T-helper 17 cell (primary cell): ENCODE data around the gene POGLUT3. TPM values are rescaled to one million over a fixed set of nuclear protein-coding genes. Genes with fewer than 3 reads are reported as not detected.

Source experiments
- ATAC-seq: fragments of 150-1000 bp; cut with Tn5 transposase; 2 replicates; pipeline ENCODE4 v1.10.0; 2021; ENCODE audit warnings: mild to moderate bottlenecking, moderate library complexity
- DNase-seq, 3 donors: peaks; one replicate each; pipeline versions ENCODE4 v3.0.0 to v3.0.0-alpha.2; 2020 to 2021
- H3K9me3 ChIP-seq: one replicate; pipeline ENCODE4 v1.7.0; 2013; ENCODE audit warnings: low read length, mild to moderate bottlenecking; ENCODE audit not compliant: control insufficient read depth, poor library complexity, severe bottlenecking
- H3K27ac Mint-ChIP-seq: one replicate; pipeline ENCODE4 v1.8.0; 2022; ENCODE audit warnings: mild to moderate bottlenecking, moderate library complexity, mixed read lengths
- H3K27me3 Mint-ChIP-seq: one replicate; pipeline ENCODE4 v1.8.0; 2022; ENCODE audit warnings: mixed read lengths
- H3K36me3 Mint-ChIP-seq: one replicate; pipeline ENCODE4 v1.8.0; 2022; ENCODE audit warnings: low read depth, mixed read lengths
- H3K4me1 Mint-ChIP-seq: one replicate; pipeline ENCODE4 v1.8.0; 2022; ENCODE audit warnings: mild to moderate bottlenecking, mixed read lengths
- H3K4me3 Mint-ChIP-seq: one replicate; pipeline ENCODE4 v1.8.0; 2022; ENCODE audit warnings: mild to moderate bottlenecking, moderate library complexity, mixed read lengths
- total RNA-seq, 4 donors: library from RNA in 2 of 4; stranded (reverse) in 2 of 4; gene quantifications; one replicate each; pipeline ENCODE4 v1.2.3 and lab custom pipeline; 2022 to 2026

POGLUT3 gene
- 1 to 10 TPM; 5.5 to 7.7 TPM for total RNA-seq
- 12.5 to 16.4 reads per million in 2 donors for total RNA-seq (lab: John Stamatoyannopoulos, UW)

- Mint-ChIP-seq H3K27ac (peak within 1 kb of the TSS; percentile 97), H3K4me1 (peaks cover 18% of the 10 kb centered on the region), H3K36me3 (no peaks in the 10 kb centered on the region), H3K27me3 (no peaks in the 10 kb centered on the region), H3K4me3 (peak within 1 kb of the TSS; percentile 97)
- H3K9me3 ChIP-seq = no peaks in the 10 kb centered on the region
- DNase-seq (peak; percentile 18 to 40 (median 39)), ATAC-seq (peak; percentile 54)
These were observed at the start of gene POGLUT3 for GRCh38 chr11:108498046-108498815. TSS of gene POGLUT3 (minus strand) at chr11:108498384. CDS start at chr11:108498366, 18 bp downstream.

- peaks cover 12% of the 10 kb centered on the region for H3K27me3 Mint-ChIP-seq
- H3K4me3 Mint-ChIP-seq = peak overlapping the region; percentile 39
- H3K27ac Mint-ChIP-seq = no peak overlapping the region
- DNase-seq (no peak), ATAC-seq (no peak)
- peaks cover 2% of the 10 kb centered on the region for H3K36me3 Mint-ChIP-seq
- H3K9me3 ChIP-seq = no peaks in the 10 kb centered on the region
- peaks cover 2% of the 10 kb centered on the region for H3K4me1 Mint-ChIP-seq
These were observed 47.8 kb upstream of the POGLUT3 start for GRCh38 chr11:108545909-108546501.

GRCh38 chr11:108543316-108543964 lies 45.3 kb upstream of the POGLUT3 start:
- Mint-ChIP-seq H3K4me3 (no peak overlapping the region), H3K27me3 (peaks cover 2% of the 10 kb centered on the region), H3K36me3 (peaks cover 2% of the 10 kb centered on the region), H3K4me1 (peaks cover 2% of the 10 kb centered on the region), H3K27ac (no peak overlapping the region)
- no peaks in the 10 kb centered on the region for H3K9me3 ChIP-seq
- no peak for DNase-seq
- ATAC-seq = no peak

- peaks cover 9% of the 10 kb centered on the region for H3K27me3 Mint-ChIP-seq
- peaks cover 3% of the 10 kb centered on the region for H3K4me1 Mint-ChIP-seq
- no peaks in the 10 kb centered on the region for H3K36me3 Mint-ChIP-seq
- no peak for DNase-seq
- H3K27ac Mint-ChIP-seq = peak overlapping the region; percentile 47
- no peak overlapping the region for H3K4me3 Mint-ChIP-seq
- H3K9me3 ChIP-seq = no peaks in the 10 kb centered on the region
- no peak for ATAC-seq
These were observed 43.3 kb upstream of the POGLUT3 start for GRCh38 chr11:108541531-108541930.

- no peak for ATAC-seq
- Mint-ChIP-seq H3K27me3 (peaks cover 9% of the 10 kb centered on the region), H3K36me3 (no peaks in the 10 kb centered on the region), H3K4me3 (no peak overlapping the region), H3K27ac (no peak overlapping the region), H3K4me1 (peaks cover 3% of the 10 kb centered on the region)
- no peaks in the 10 kb centered on the region for H3K9me3 ChIP-seq
- no peak for DNase-seq
These were observed 40.3 kb upstream of the POGLUT3 start for GRCh38 chr11:108538502-108538901.

GRCh38 chr11:108538022-108538424 lies 39.8 kb upstream of the POGLUT3 start:
- H3K9me3 ChIP-seq = no peaks in the 10 kb centered on the region
- Mint-ChIP-seq H3K27ac (no peak overlapping the region), H3K4me1 (peaks cover 3% of the 10 kb centered on the region), H3K36me3 (no peaks in the 10 kb centered on the region), H3K4me3 (no peak overlapping the region), H3K27me3 (peaks cover 9% of the 10 kb centered on the region)
- ATAC-seq = no peak
- no peak for DNase-seq

- ATAC-seq (no peak), DNase-seq (no peak)
- peaks cover 3% of the 10 kb centered on the region for H3K4me1 Mint-ChIP-seq
- H3K27me3 Mint-ChIP-seq = peaks cover 9% of the 10 kb centered on the region
- no peaks in the 10 kb centered on the region for H3K9me3 ChIP-seq
- no peak overlapping the region for H3K4me3 Mint-ChIP-seq
- H3K36me3 Mint-ChIP-seq = no peaks in the 10 kb centered on the region
- no peak overlapping the region for H3K27ac Mint-ChIP-seq
These were observed 38.6 kb upstream of the POGLUT3 start for GRCh38 chr11:108536783-108537182.

- Mint-ChIP-seq H3K27me3 (peaks cover 9% of the 10 kb centered on the region), H3K4me1 (peaks cover 5% of the 10 kb centered on the region), H3K27ac (peak overlapping the region; percentile 21), H3K36me3 (peaks cover 2% of the 10 kb centered on the region), H3K4me3 (no peak overlapping the region)
- DNase-seq (no peak), ATAC-seq (no peak)
- H3K9me3 ChIP-seq = no peaks in the 10 kb centered on the region
These were observed 37.3 kb upstream of the POGLUT3 start for GRCh38 chr11:108535384-108535955.

GRCh38 chr11:108534274-108534882 lies 36.2 kb upstream of the POGLUT3 start:
- ATAC-seq (no peak), DNase-seq (no peak)
- Mint-ChIP-seq H3K36me3 (peaks cover 2% of the 10 kb centered on the region), H3K27ac (no peak overlapping the region), H3K4me3 (no peak overlapping the region), H3K27me3 (peaks cover 9% of the 10 kb centered on the region), H3K4me1 (peaks cover 5% of the 10 kb centered on the region)
- no peaks in the 10 kb centered on the region for H3K9me3 ChIP-seq

GRCh38 chr11:108530426-108530825 lies 32.2 kb upstream of the POGLUT3 start:
- peaks cover 2% of the 10 kb centered on the region for H3K4me1 Mint-ChIP-seq
- no peak for ATAC-seq
- H3K4me3 Mint-ChIP-seq = no peak overlapping the region
- DNase-seq = no peak
- no peaks in the 10 kb centered on the region for H3K9me3 ChIP-seq
- H3K27ac Mint-ChIP-seq = no peak overlapping the region
- H3K27me3 Mint-ChIP-seq = no peaks in the 10 kb centered on the region
- peaks cover 2% of the 10 kb centered on the region for H3K36me3 Mint-ChIP-seq

- H3K27ac Mint-ChIP-seq = no peak overlapping the region
- H3K36me3 Mint-ChIP-seq = peaks cover 2% of the 10 kb centered on the region
- H3K9me3 ChIP-seq = no peaks in the 10 kb centered on the region
- DNase-seq = no peak
- peaks cover 2% of the 10 kb centered on the region for H3K4me1 Mint-ChIP-seq
- H3K4me3 Mint-ChIP-seq = no peak overlapping the region
- no peak for ATAC-seq
- H3K27me3 Mint-ChIP-seq = no peaks in the 10 kb centered on the region
These were observed 29.2 kb upstream of the POGLUT3 start for GRCh38 chr11:108527382-108527781.

- DNase-seq = no peak
- H3K4me1 Mint-ChIP-seq = no peaks in the 10 kb centered on the region
- no peaks in the 10 kb centered on the region for H3K9me3 ChIP-seq
- no peak for ATAC-seq
- H3K4me3 Mint-ChIP-seq = no peak overlapping the region
- H3K27ac Mint-ChIP-seq = no peak overlapping the region
- H3K27me3 Mint-ChIP-seq = no peaks in the 10 kb centered on the region
- H3K36me3 Mint-ChIP-seq = peaks cover 3% of the 10 kb centered on the region
These were observed 27.0 kb upstream of the POGLUT3 start for GRCh38 chr11:108525161-108525560.

- Mint-ChIP-seq H3K4me1 (no peaks in the 10 kb centered on the region), H3K27me3 (no peaks in the 10 kb centered on the region), H3K4me3 (no peak overlapping the region), H3K36me3 (peaks cover 3% of the 10 kb centered on the region), H3K27ac (no peak overlapping the region)
- no peak for ATAC-seq
- no peak for DNase-seq
- H3K9me3 ChIP-seq = no peaks in the 10 kb centered on the region
These were observed 26.2 kb upstream of the POGLUT3 start for GRCh38 chr11:108524422-108524821.
